ENCODE results near the gene TRPV3. TPM values are rescaled to one million over a fixed set of nuclear protein-coding genes. Genes with fewer than 3 reads are reported as not detected.

Gene TRPV3
- total and polyA plus RNA-seq, 2 of the 8 experiments (the other 6 are each of a cell fraction or from before 2014, with no cell fraction given): 0.56 to 1.0 TPM

- no peak for TF ChIP-seq CHD7 (IDR thresholded peaks at IDR 0.05; ENCODE audit: insufficient replicate concordance, low read length)
- no peak for TF ChIP-seq CBX5 (IDR thresholded peaks at IDR 0.05; ENCODE audit: low read depth, low read length)
- no peak for TF ChIP-seq ASH2L (IDR thresholded peaks at IDR 0.05; ENCODE audit: low read length)
- no peak for TF ChIP-seq E2F6 (IDR thresholded peaks at IDR 0.05)
- no peak for TF ChIP-seq BCL11A (IDR thresholded peaks at IDR 0.05; ENCODE audit: low read depth in 2 of 2, low read length in 2 of 2)
- no peak for TF ChIP-seq SIRT6 (IDR thresholded peaks at IDR 0.05; ENCODE audit: low read length)
- no peak for TF ChIP-seq ZNF274 (IDR thresholded peaks at IDR 0.05; ENCODE audit: borderline replicate concordance, extremely low read depth, low read length)
- TF ChIP-seq SP2 (IDR thresholded peaks at IDR 0.05; ENCODE audit: low read length): no peak
- TF ChIP-seq TBP (IDR thresholded peaks at IDR 0.05; ENCODE audit: low read depth, low read length): no peak
- TF ChIP-seq NRF1 (IDR thresholded peaks at IDR 0.05; ENCODE audit: low read depth, low read length): no peak
- TF ChIP-seq FOSL1 (IDR thresholded peaks at IDR 0.05; ENCODE audit: insufficient read depth, low read depth, low read length): no peak
Observed at GRCh38 chr17:3527468-3527867, 30.1 kb downstream of the TRPV3 start (continued).

Data from H1 (cell line).